ENCODE data around the gene ADGRB2. TPM values are rescaled to one million over a fixed set of nuclear protein-coding genes. Genes with fewer than 3 reads are reported as not detected.
A peak's percentile ranks its signal among the peaks of the same experiment; 100 is the strongest.

The ADGRB2 gene
- total and polyA plus RNA-seq, 2 of the 4 experiments (the other 2 are of a cell fraction), result 2.2 to 11.9 TPM

DNA sequence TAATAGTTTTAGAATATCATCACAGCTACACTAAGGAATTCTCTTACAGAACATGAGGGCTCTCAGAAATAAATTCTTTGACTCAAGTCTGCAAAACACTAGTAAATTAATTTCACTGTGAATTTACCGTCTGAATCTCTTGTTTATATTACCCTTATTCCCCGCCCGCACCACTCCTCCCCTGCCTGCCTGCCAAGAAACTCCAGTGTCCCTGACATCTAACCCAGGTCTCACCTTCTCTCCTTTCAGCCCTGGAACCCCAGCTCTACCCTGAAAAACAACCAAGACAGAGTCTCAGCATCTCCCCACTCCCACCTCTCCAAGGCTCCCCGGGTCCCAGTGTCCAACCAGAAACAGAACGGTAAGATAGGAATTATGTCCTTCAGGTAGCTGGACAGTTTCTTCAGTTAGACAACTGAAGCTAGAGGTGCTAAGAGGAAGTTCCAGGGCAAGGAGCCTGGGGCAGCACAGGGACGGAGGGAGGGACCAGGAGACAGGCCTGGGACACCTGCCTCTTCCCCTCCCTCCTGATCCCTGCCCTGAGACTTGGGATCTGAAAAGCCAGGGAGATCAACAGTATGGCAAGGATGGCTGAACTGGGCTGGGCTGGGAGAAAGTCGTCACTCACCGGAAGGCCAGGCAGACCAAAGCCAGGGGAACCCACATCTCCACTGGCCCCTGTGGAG, 75.8 kb downstream of the ADGRB2 start (continued):
- no peak for TF ChIP-seq SMC3 (IDR thresholded peaks at IDR 0.05; ENCODE audit: low read depth, low read length)

- in situ Hi-C loops (cut with MboI; ENCODE audit: low sequenced_read_pairs) (no loop called here), dilution Hi-C loops (cut with HindIII; ENCODE audit: low sequenced_read_pairs, unreplicated experiment) (no loop called here), intact Hi-C loops (cut with micrococcal nuclease) (no loop called here)
- Histone ChIP-seq H3K27ac (ENCODE audit: insufficient read depth, low read length) (peak overlapping the region; percentile 57; the same call in 1 of the 2 replicates), H3K9me1 (ENCODE audit: insufficient read depth, low read length) (peaks cover 25% of the 10 kb centered on the region), H3K14ac (replicated peaks; ENCODE audit: low read depth, low read length) (no peak overlapping the region), H4K91ac (ENCODE audit: insufficient read depth, low read depth, low read length) (peak overlapping the region; percentile 24; the same call in 1 of the 2 replicates), H2AFZ (replicated peaks; ENCODE audit: low read length, poor library complexity) (no peak overlapping the region), H2BK20ac (ENCODE audit: low read depth, low read length) (peak overlapping the region; percentile 65; the same call in 1 of the 2 replicates), H4K5ac (ENCODE audit: low read depth, low read length) (peak overlapping the region; percentile 28), H2AK9ac (replicated peaks; ENCODE audit: low read depth, low read length, poor library complexity) (peak overlapping the region; percentile 56), H3K9me3 (ENCODE audit: control insufficient read depth, insufficient read depth, low read length) (no peaks in the 10 kb centered on the region), H2BK120ac (ENCODE audit: low read depth, low read length) (peak overlapping the region; percentile 20), H3K18ac (ENCODE audit: low read depth, low read length) (peak overlapping the region; percentile 49; the same call in 1 of the 2 replicates), H4K8ac (ENCODE audit: low read depth in 2 of 2, low read length in 2 of 2) (no peak overlapping the region; a peak in 1 of 4 replicates), H3K79me1 (ENCODE audit: low read depth in 1 of 2, low read length in 2 of 2) (peaks cover 11 to 57% of the 10 kb centered on the region in 2 experiments; a peak in 3 of 4 replicates), H2BK5ac (ENCODE audit: low read depth, low read length, poor library complexity, severe bottlenecking) (no peak overlapping the region), H3K36me3 (ENCODE audit: control insufficient read depth, insufficient read depth, low read length) (peaks cover 72% of the 10 kb centered on the region), H3K56ac (ENCODE audit: extremely low read depth, insufficient read depth, low read length) (no peak overlapping the region), H2BK15ac (ENCODE audit: low read depth, low read length) (peak overlapping the region; percentile 42; the same call in 1 of the 3 replicates), H3K4me1 (ENCODE audit: control insufficient read depth, insufficient read depth, low read length) (peaks cover 41% of the 10 kb centered on the region), H4K20me1 (ENCODE audit: insufficient read depth, low read length) (no peaks in the 10 kb centered on the region), H3K4ac (ENCODE audit: low read depth, low read length) (0 out of 2 replicates have a peak overlapping the region, but pooled peaks have one; percentile 15), H3K4me3 (ENCODE audit: insufficient read depth, low read depth, low read length) (no peak overlapping the region), H2AK5ac (ENCODE audit: low read depth, low read length) (peak overlapping the region; percentile 20), H3K9ac (ENCODE audit: low read depth, low read length) (no peak overlapping the region), H3K4me2 (ENCODE audit: low read depth, low read length) (no peak overlapping the region), H3K23ac (ENCODE audit: low read depth, low read length) (peak overlapping the region; percentile 41; the same call in 1 of the 2 replicates), H3K27me3 (ENCODE audit: control insufficient read depth, insufficient read depth, low read length) (no peaks in the 10 kb centered on the region)
- ChIA-PET CTCF (no interaction called here), POLR2A (ENCODE audit: unreplicated experiment) (no interaction called here)
- ATAC-seq (ENCODE audit: low read depth) (no peak), DNase-seq (no peak)
- 74% methylated on average over 3 of the region's 8 CpGs; no CpG with 5 or more reads in 1 of the 2 experiments for WGBS, 2 experiments (ENCODE audit: extremely low coverage in 2 of 2, insufficient read length in 1 of 2)
- TSS peak; percentile 75 for BruUV-seq (replicated peaks)
- TF ChIP-seq MAZ (IDR thresholded peaks at IDR 0.05; ENCODE audit: borderline replicate concordance, low read depth, low read length) (no peak), CEBPB (IDR thresholded peaks at IDR 0.05; ENCODE audit: low read depth, low read length) (no peak), SMC3 (IDR thresholded peaks at IDR 0.05; ENCODE audit: low read depth, low read length) (no peak), ELK1 (IDR thresholded peaks at IDR 0.05; ENCODE audit: borderline replicate concordance, low read depth, low read length) (no peak), POLR2A (IDR thresholded peaks at IDR 0.05; ENCODE audit: low read depth, low read length) (no peak), RFX5 (IDR thresholded peaks at IDR 0.05; ENCODE audit: low read depth, low read length) (no peak), RCOR1 (IDR thresholded peaks at IDR 0.05; ENCODE audit: insufficient replicate concordance, low read length) (no peak), RAD21 (IDR thresholded peaks at IDR 0.05; ENCODE audit: low read length) (no peak), NFE2L2 (IDR thresholded peaks at IDR 0.05; ENCODE audit: low read depth, low read length) (no peak), USF2 (IDR thresholded peaks at IDR 0.05; ENCODE audit: low read depth, low read length) (no peak), MXI1 (IDR thresholded peaks at IDR 0.05; ENCODE audit: borderline replicate concordance, low read depth, low read length) (no peak)
- TF ChIP-seq, protein P1, sequence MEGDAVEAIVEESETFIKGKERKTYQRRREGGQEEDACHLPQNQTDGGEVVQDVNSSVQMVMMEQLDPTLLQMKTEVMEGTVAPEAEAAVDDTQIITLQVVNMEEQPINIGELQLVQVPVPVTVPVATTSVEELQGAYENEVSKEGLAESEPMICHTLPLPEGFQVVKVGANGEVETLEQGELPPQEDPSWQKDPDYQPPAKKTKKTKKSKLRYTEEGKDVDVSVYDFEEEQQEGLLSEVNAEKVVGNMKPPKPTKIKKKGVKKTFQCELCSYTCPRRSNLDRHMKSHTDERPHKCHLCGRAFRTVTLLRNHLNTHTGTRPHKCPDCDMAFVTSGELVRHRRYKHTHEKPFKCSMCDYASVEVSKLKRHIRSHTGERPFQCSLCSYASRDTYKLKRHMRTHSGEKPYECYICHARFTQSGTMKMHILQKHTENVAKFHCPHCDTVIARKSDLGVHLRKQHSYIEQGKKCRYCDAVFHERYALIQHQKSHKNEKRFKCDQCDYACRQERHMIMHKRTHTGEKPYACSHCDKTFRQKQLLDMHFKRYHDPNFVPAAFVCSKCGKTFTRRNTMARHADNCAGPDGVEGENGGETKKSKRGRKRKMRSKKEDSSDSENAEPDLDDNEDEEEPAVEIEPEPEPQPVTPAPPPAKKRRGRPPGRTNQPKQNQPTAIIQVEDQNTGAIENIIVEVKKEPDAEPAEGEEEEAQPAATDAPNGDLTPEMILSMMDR (conservative IDR thresholded peaks at IDR 0.05; ENCODE audit: low read depth, low read length), result no peak
Measured at GRCh38 chr1:31687601-31688000, 76.5 kb downstream of the ADGRB2 start.

All from IMR-90 (cell line).